Measurements from ENCODE around the gene KRT34. TPM values are rescaled to one million over a fixed set of nuclear protein-coding genes. Genes with fewer than 3 reads are reported as not detected.
A peak's percentile ranks its signal among the peaks of the same experiment; 100 is the strongest.
"Not testable (repeated sequence)": the region's sequence is repeated elsewhere in the genome, so short reads cannot be mapped to it uniquely, and the experiment has no call there.

The KRT34 gene
- total RNA-seq, 1 donor = 0.45 TPM

DNA sequence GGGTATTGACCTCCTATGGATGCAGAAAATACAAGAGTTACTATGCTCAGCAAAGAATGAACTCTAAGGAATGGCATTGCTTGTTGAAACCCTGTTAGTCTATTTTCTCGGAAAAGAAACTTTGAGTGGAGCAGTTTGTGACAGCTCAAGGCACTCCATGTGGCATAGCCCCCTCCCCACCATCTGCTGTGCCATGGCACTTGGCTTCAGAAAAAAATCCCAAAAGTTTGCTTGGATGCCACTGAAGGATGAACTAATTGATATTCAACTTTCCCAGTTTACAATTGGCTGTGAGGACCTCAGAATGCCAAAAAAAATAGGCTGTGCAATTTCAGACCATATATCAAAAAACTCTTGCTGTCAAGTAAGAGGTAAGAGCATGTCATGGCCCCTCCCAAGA, 13.5 kb upstream of the KRT34 start:
- DNase-seq (ENCODE audit: low read depth) = no peak
- H3K4me3 ChIP-seq (ENCODE audit: low read depth, low read length) = no peak overlapping the region
- TF ChIP-seq, protein P1, sequence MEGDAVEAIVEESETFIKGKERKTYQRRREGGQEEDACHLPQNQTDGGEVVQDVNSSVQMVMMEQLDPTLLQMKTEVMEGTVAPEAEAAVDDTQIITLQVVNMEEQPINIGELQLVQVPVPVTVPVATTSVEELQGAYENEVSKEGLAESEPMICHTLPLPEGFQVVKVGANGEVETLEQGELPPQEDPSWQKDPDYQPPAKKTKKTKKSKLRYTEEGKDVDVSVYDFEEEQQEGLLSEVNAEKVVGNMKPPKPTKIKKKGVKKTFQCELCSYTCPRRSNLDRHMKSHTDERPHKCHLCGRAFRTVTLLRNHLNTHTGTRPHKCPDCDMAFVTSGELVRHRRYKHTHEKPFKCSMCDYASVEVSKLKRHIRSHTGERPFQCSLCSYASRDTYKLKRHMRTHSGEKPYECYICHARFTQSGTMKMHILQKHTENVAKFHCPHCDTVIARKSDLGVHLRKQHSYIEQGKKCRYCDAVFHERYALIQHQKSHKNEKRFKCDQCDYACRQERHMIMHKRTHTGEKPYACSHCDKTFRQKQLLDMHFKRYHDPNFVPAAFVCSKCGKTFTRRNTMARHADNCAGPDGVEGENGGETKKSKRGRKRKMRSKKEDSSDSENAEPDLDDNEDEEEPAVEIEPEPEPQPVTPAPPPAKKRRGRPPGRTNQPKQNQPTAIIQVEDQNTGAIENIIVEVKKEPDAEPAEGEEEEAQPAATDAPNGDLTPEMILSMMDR (IDR thresholded peaks at IDR 0.05; ENCODE audit: insufficient read depth, low read length) = no peak

DNA sequence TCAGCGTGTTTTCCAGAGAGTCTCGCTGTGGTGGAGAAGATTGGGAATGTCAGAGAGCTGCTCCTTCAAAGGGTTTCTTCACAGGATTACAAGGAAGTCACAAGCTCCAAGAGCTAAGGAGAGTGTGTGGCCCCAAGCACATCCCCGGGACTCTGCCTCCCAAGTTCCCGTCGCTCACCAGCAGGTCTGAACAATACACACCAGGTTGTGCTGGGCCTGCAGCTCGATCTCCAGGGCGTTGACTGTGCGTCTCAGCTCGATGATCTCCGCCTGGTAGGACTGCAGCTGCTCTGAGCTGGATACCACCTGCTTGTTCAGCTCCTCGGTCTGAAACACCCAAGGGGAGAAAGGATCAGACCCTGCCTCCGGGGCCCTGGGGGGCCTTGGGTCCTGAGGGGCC, 12.9 kb upstream of the KRT34 start:
- not testable (repeated sequence) for DNase-seq (ENCODE audit: low read depth); H3K4me3 ChIP-seq (ENCODE audit: low read depth, low read length)

DNA sequence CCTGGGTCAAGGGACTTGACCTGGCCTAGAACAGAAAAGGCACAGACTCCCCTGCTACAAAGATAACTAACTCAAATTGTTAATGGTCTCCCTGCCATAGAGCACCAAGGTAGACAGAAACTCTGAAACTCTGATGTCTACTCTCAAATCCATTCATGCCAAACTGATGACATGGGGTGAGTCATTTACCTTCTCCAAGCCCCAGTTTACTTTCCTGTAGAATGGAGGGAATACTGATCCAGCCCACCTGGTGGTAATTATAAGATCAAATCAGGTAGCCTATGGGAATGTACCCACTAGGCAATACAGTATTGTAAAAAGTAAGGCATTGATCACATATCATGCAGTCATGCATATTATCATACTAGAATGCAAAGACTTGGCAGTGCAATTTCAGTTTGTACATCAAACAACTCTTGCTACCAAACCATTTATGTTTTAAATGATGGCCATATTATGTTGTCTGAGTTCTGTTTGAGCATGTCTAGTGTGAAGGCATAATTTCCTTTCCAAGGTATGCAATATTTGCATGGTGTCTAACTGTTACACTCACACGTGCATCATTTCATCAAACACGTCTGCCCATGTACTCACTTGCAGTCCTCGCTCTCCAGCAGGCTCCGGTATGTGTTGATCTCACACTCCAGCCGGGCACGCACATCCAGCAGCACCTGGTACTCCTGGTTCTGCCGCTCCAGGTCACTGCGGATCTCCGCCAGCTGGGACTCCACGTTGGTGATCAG, 12.3 kb upstream of the KRT34 start:
- no peak overlapping the region for H3K4me3 ChIP-seq (ENCODE audit: low read depth, low read length)
- DNase-seq (ENCODE audit: low read depth) = no peak
- TF ChIP-seq, protein P1 (IDR thresholded peaks at IDR 0.05; ENCODE audit: insufficient read depth, low read length) = no peak

DNA sequence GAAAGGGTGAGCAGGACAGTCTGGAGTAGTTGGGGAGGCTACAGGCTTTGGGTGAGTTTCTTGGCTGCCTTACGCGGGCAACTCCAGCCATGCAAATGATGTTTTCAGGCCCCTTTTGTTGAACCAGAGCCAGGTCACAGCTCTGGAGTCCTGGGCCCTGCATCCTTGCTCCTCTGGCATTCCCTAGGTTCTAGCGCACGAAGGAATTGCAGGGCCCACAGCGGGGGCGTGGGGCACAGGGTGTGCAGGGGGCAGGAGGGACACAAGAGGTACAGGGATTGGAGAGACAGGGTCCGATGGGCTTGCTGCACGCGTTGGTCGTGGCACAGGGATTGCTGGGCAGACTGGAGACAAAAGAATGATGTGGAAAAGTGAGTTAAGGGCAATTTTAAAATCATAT, 11.7 kb upstream of the KRT34 start:
- TF ChIP-seq, protein P1 (IDR thresholded peaks at IDR 0.05; ENCODE audit: insufficient read depth, low read length) = no peak
- no peak for DNase-seq (ENCODE audit: low read depth)
- no peak overlapping the region for H3K4me3 ChIP-seq (ENCODE audit: low read depth, low read length)

DNA sequence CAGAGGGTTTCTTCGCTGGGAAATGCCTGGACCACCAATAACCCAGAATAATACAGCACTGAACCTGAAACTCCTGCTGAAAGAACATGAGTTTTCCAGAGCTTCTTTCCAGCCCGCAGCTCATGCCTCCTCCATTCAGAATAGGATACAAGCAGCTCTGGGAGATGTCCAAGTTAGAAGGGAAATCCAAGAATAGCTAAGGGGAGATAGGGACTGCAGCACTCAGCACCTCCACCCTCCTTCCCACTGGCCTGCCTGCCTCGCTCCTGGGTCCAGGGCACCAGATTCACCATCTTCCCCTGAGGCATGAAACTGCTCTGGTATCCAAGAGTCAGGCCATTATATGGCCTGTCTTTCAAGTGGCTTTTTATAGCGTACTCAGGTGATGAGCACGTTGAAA, 11.2 kb upstream of the KRT34 start:
- TF ChIP-seq, protein P1 (IDR thresholded peaks at IDR 0.05; ENCODE audit: insufficient read depth, low read length) = no peak
- DNase-seq (ENCODE audit: low read depth) = peak; percentile 68
- H3K4me3 ChIP-seq (ENCODE audit: low read depth, low read length) = no peak overlapping the region

DNA sequence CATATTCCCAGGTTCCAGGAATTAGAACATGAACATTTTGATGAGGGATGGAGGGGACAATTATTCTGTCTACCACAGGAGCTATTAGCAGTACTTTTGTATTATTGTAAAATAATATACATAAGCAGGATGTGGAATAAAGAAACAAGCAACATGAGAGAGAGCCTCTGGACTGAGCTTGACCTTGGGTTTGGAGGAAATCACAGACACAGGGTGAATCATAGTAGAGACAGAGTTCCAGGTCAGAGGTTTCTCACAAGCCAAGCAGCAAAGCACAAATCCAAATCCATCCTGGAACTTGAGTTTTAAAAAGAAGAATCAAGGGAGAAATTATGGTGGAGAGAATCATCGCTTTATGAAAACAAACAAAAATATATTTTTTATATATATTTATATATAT, 10.2 kb upstream of the KRT34 start:
- DNase-seq (ENCODE audit: low read depth) = peak; percentile 33
- TF ChIP-seq, protein P1 (IDR thresholded peaks at IDR 0.05; ENCODE audit: insufficient read depth, low read length) = no peak
- H3K4me3 ChIP-seq (ENCODE audit: low read depth, low read length) = no peak overlapping the region

DNA sequence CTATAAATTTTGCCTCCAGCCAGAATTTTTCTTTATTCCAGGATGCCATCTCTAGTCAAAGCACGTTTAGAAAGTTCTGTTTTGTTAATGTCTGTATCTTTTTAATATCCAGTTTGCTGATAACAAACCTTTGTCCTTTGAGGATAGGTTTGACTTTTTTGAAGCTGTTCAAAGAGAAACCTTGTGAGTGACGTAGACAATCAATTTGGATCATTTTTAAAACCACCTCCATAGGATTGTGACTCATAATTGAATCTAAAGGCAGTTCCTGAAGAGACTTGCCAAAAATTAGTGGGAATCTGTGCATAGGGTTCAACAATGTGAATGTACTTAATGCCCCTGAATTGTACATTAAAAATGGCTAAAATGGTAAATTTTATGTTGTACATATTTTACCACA, 9.4 kb upstream of the KRT34 start:
- H3K4me3 ChIP-seq (ENCODE audit: low read depth, low read length) = no peak overlapping the region
- DNase-seq (ENCODE audit: low read depth) = no peak
- TF ChIP-seq, protein P1 (IDR thresholded peaks at IDR 0.05; ENCODE audit: insufficient read depth, low read length) = no peak
